ENCODE results near the gene FOXP1.

GRCh38 chr3:71302604-71303003, 280.9 kb downstream of the FOXP1 start:
- no peak for TF ChIP-seq TEAD1 (CRISPR knock-in tag; IDR thresholded peaks at IDR 0.05)
- TF ChIP-seq BCLAF1 (IDR thresholded peaks at IDR 0.05; ENCODE audit: borderline replicate concordance in 1 of 2, control insufficient read depth in 1 of 2, low read depth in 2 of 2, low read length in 1 of 2): no peak
- no peak for TF ChIP-seq CHD2 (IDR thresholded peaks at IDR 0.05; ENCODE audit: low read depth, low read length)
- TF ChIP-seq CREB5 (CRISPR knock-in tag; IDR thresholded peaks at IDR 0.05): no peak
- TF ChIP-seq PTBP1 (IDR thresholded peaks at IDR 0.05; ENCODE audit: low read depth, low read length): no peak
- TF ChIP-seq MXI1 (IDR thresholded peaks at IDR 0.05; ENCODE audit: low read depth, low read length): no peak
- no peak for TF ChIP-seq YY1 (IDR thresholded peaks at IDR 0.05; ENCODE audit: borderline replicate concordance in 1 of 3, control insufficient read depth in 1 of 3, extremely low read depth in 1 of 3, insufficient read depth in 3 of 3, insufficient read length in 1 of 3, insufficient replicate concordance in 2 of 3, low read depth in 1 of 3, low read length in 2 of 3)
- TF ChIP-seq BHLHE40 (IDR thresholded peaks at IDR 0.05; ENCODE audit: low read length): no peak
- TF ChIP-seq CTCF (IDR thresholded peaks at IDR 0.05 in 2 of 3, conservative IDR thresholded peaks at IDR 0.05 in 1 of 3; ENCODE audit: insufficient read depth in 2 of 3, low read depth in 1 of 3, low read length in 3 of 3): no peak
